HG03442 (cell line): ENCODE data around the gene MSI2.

Experiments
- ATAC-seq: cut with Tn5 transposase; IDR thresholded peaks from one replicate; pipeline ENCODE4 v1.9.1; 2021; ENCODE audit warnings: mild to moderate bottlenecking, moderate library complexity; ENCODE audit not compliant: unreplicated experiment

MSI2 gene

DNA sequence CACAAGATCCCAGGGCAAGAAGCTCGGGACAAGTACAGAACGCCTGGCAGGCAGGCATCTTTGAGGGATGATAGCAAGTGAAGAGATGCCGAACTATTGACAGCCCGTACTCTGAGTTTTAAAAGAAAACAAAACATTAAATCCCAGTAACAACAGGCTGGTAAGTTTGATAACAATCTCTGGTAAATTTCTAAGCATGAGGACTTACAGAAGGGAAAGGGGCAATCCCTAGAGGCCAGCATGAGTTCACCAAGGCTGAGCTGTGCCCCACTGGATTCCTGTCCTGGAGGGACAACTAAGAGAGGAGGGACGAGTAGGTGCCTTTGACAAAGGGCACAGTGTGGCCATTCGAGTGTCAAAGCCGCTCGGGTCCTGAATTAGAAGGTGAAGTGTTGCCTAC is 462.6 kb downstream of the MSI2 start:
- ATAC-seq, result no peak

DNA sequence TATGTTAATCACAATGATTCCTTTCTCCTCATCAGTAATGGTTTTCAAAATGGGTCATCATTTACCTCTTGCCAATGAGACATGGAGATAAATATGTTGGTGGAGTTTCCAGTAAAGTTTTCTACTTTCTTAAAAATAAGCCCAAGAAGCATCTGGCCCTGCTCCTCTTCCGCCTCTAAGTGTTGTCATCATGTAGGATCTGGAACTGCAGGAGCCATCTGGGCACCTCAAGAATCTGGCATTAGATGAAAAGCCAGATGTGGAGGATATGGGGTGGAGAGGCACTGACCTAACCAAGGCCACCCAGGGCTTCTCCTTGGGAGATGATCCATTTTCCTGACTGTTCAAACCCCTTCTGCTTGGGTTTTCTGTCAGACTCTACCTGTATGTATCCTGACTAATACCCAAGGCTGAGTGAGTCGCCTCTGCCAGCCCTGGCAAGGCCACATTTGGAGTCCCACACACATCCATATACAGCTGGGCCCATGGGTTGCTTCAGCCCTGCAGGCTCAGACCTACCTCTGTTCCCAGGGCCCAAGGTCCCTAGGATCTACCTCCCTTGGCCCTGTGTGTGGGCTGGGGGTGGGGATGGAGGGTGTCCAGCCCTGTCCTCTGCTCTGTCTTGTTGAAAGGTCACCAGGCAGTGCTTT is 464.2 kb downstream of the MSI2 start:
- no peak for ATAC-seq

DNA sequence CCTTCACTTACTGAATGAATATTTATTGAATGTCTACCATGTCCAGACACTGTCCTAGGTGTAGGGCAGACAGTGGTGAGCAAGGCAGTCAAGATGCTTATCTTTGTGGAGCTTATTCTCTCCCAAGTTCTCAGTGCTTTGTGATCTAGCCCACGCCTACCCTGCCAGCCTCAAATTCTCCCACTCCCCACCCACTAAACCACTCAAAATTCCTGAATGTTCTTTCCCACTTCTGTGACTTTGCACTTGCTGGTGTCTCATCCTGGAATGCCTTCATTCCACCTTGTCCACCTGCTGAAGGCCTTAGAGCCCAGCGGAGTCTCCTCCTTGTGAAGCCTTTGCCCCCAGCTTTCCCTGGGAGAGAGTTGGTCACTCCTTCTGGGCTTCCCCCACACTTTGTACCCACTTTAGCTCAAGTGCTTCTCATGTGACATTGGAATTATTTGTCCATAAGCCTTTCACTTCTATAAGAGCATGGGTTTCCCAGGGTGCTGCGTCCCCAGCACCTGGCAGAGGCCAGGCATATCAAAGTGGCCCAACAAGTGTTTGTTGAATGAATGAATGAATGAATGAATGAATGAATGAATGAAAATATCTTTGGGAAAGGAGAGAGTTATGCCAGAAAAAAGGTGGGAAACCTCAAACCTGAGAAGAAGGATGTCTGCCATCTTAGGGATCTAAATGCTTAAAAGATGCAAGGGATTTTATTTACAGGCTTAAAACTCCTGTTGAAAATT is 465.8 kb downstream of the MSI2 start:
- no peak for ATAC-seq

DNA sequence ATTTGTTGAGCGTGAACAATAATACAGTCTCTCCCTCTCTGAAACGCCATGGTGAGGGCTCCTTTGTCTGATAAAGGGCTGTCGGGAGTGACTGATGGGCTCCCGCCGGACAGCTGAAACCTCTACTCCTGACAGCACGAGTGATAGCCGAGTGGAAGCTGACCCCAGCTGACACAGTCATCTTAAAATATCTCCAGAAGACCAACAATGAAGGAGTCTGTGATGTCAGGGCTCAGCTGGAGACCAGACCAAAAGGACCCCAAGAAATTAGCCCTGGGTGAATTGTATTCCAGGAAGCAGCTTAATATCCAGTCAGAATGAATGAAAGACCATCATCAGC is 466.4 kb downstream of the MSI2 start:
- ATAC-seq, result no peak

DNA sequence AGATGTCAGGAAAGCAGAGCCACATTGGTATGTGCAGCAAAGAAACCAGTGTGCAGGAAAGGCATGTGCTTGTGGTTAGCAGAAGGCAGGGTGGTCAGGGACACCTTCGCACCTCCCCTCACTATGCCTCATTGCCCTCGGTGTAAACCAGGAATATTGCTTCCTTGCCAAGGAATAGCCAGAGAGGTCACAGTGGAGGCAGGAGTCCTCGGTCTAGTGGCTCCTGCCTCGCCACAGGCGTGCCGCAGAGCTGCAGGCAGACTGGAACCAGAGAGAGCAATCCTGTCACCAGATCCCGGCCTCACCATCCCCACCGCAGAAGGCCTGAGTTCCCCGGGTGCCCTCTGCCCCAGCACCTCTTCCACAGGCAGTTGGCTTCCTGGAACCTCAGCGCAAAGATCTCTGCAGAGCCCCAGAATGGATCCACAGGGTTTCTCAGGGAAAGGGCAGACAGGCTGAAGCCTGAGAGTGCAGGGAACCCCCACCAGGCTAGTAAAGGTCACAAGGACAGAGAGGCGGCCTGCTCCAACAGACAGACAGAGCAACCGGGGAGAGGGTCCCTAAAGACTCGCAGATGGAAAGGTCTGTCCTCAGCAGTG is 467.2 kb downstream of the MSI2 start:
- no peak for ATAC-seq

DNA sequence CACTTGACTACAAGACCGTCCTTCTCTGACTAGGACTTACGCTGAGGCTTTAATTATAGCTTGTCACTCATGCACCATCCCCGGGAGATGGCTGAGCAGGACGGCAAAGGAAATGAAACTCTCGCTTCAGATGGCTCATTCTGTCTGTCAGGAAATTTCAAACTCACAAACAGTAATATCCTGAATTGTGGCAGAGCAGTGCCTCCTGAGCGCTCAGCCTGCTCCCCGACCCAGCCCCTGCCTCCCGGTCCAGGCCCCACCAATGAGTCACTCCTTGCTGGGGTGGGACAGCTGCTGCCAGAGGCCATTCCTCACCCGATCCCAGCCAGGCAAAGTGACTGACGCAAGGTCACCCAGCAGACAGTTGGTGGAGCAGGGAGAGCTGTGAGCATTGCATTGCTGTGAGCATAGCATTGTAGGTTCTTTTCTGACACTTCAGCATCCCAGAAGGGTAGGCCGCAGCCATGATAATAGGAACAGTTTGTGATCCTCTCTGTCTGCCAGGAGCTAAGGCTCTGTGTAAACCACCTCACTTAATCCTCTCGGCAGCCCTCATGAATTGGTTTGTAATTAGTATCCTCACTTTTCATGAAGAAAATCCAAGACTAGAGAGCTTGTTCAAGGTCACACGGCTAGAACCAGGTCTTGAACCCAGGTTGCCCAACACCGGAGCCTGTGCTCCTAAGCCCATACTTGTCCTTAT is 467.9 kb downstream of the MSI2 start:
- ATAC-seq, result no peak

DNA sequence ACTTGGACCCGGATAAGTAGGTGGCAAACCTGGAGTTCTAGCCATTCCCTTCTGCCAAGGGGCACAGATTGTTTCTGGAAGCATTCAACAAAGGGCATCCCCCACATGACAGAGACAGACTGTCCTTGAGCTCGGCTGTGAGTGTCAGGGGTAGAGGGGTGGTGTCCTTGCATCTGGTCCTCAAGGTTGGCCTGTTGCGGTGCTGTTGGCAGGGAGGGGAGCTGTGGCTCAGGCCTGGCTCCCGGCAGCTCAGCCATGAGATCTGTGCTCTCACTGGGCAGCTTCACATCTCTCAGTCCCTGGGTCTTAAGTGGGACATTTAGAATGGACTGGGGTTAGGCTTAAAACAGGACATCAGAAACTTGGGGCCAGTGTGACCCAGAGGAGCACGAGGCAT is 468.4 kb downstream of the MSI2 start:
- ATAC-seq, result no peak

DNA sequence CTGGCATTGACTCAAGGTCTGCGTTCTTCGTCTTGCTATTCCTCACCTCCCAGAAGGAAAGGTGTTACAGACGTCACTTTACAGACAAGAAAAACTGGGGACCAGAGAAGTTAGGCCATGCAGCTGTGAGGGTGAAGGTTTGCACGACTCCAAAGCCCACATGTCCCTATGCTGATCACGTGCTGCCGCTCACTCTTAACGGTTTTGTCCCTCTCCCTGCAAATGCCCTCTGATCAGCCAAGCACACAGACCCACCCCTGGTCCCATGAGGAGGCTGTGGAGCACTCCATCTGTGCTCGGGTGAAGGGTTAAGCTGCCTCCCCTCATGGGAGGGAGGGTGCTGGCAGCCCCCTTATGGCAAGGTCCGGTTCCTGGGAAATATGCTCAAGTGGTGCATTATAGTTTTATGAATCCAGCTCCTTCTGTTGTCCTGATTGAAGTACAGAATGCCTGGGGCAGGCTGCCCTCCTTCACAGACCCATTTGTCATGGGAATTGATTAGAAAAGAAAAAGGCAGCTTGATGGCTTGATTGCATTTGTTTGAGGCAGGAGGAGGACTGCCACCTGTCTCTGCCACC is 470.0 kb downstream of the MSI2 start:
- ATAC-seq, result no peak

DNA sequence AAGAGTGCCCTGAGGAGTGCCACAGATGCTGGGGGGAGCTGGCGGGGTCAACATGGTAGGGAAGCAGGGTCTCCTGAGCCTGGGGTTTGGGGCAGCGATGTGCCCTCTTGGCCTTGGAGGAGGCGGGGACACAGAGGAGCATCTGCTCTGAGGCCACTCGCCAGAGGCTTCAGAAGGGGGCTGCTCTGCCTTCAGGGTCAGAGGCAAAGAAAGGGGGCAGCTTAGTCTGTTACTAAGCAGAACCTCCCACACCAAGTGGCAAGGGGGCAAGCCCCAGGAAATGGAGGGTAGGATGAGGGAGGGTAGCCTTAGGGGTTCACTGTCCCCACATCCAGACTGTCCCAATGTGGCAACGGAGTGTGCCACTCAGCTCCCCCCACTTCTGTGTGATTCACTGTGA is 470.5 kb downstream of the MSI2 start:
- no peak for ATAC-seq

DNA sequence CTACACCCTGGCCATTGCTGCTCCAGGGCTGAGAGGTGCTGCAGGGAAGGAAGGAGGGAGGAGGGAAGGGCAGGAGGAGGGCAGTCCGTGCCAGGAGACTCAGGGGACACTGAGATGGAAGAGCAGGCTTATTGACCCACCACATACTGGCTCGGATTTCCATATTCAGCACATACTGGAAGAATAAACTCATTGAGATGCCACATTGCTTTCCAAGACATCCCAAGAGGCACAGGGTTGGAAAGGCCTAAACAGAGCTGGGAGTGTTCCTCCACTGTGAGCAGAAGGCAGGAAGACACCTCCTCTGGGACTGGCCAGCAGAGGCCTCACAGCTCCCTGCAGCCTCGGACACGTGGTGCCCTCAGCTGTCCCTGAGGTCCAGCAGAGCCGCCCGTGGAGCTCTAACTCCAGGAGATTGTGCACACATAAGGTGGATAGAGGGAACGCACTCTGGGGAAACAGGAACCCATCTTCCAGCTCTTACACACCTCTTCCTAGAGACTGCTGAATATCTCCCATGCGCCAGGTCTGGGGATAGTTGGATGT is 471.4 kb downstream of the MSI2 start:
- ATAC-seq, result no peak

DNA sequence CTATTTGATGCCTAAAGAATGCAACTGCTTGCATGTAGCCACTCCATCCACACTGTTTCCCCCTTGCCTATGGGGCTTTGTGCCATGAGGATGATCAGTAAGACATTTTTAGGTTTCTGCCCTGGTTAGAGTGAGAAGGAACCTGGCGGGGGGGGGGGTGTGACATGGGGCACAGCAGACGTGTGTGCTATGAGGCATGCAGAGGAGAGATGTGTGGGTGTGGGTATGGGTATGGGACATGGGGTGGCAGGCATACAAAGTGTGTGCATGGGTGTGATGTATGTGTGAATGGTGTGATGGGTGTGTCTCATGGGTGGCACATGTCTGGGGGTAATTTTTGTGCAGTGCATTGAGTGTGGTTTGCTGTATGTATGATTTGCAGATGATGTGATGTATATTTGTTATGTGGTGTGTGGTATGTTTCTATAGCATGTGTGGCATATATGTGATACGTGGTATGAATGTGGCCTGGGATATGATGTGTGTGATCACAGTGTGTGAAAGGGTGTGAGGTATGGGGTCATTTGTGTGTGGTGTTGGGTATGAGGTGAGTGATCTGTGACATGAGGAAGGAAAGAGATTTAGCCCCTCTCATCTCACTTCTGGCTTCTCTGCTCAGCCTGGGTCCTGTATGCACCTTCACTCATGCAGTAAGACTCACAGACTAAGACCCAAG is 473.8 kb downstream of the MSI2 start:
- no peak for ATAC-seq

DNA sequence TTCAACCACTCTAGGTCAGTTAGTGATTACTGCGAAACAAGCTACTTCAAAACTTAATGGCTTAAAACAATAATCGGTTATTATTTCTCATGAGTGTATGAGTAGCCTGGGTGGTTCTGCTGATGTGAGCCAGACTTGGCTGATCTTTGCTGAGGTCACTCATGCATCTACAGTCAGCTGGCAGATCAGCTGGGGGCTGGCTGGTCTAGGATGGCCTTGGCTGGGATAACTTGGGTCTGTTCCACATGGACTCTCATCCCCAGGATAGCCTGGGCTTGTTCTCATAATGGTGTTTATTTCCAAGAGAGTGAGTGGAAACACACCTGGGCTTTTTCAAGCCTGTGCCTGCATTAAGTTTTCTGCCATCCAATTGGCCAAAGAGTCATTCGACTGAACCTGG is 475.7 kb downstream of the MSI2 start:
- no peak for ATAC-seq

DNA sequence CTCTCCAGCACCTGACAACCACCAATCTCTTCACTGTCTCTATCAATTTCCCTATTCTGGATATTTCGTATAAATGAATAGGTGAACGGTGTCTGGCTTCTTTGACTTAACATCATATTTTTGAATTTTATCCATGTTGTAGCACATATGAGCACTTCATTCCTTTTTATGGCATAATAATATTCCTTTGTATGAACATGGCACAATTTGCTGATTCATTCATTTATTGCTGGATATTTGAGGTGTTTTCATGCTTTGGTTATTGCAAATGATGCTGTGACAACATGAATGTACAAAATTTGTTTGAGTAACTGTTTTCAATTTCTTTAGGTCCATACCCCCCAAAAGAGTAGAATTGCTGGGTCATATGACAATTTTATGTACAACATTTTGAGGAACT is 476.8 kb downstream of the MSI2 start:
- no peak for ATAC-seq
